Activated naive CD4-positive, alpha-beta T cell treated with Interleukin-2 at 50 U/mL for 16 hours (primary cell): ENCODE measurements around the gene PTPRN2.

Experiments
- DNase-seq: peaks from one replicate; pipeline ENCODE4 v3.0.0-alpha.2; 2020

The PTPRN2 gene

GRCh38 chr7:158123214-158123613, 464.4 kb downstream of the PTPRN2 start:
- no peak for DNase-seq

- no peak for DNase-seq
Observed at GRCh38 chr7:158121441-158122045, 466.1 kb downstream of the PTPRN2 start.

GRCh38 chr7:158120716-158121115, 466.9 kb downstream of the PTPRN2 start:
- no peak for DNase-seq

GRCh38 chr7:158120316-158120715, 467.3 kb downstream of the PTPRN2 start:
- DNase-seq = no peak

GRCh38 chr7:158117341-158118222, 470.0 kb downstream of the PTPRN2 start:
- no peak for DNase-seq

- no peak for DNase-seq
Observed at GRCh38 chr7:158116235-158116634, 471.4 kb downstream of the PTPRN2 start.

GRCh38 chr7:158114056-158114850, 473.4 kb downstream of the PTPRN2 start:
- DNase-seq = no peak

GRCh38 chr7:158113321-158114025, 474.1 kb downstream of the PTPRN2 start:
- no peak for DNase-seq

GRCh38 chr7:158112571-158113320, 474.9 kb downstream of the PTPRN2 start:
- no peak for DNase-seq

GRCh38 chr7:158111906-158112570, 475.6 kb downstream of the PTPRN2 start:
- DNase-seq = no peak

GRCh38 chr7:158111049-158111751, 476.4 kb downstream of the PTPRN2 start:
- DNase-seq = no peak

GRCh38 chr7:158110661-158111048, 477.0 kb downstream of the PTPRN2 start:
- DNase-seq = no peak

GRCh38 chr7:158110034-158110590, 477.5 kb downstream of the PTPRN2 start:
- DNase-seq = no peak

GRCh38 chr7:158109364-158110033, 478.1 kb downstream of the PTPRN2 start:
- no peak for DNase-seq

GRCh38 chr7:158108646-158109293, 478.9 kb downstream of the PTPRN2 start:
- no peak for DNase-seq

GRCh38 chr7:158107806-158108205, 479.8 kb downstream of the PTPRN2 start:
- no peak for DNase-seq

- DNase-seq = no peak
Observed at GRCh38 chr7:158106272-158106671, 481.4 kb downstream of the PTPRN2 start.

- no peak for DNase-seq
Observed at GRCh38 chr7:158103378-158103777, 484.2 kb downstream of the PTPRN2 start.

GRCh38 chr7:158102897-158103296, 484.7 kb downstream of the PTPRN2 start:
- DNase-seq = no peak
